Fibroblast of lung (primary cell): Measurements from ENCODE around the gene SCAMP3. TPM values are rescaled to one million over a fixed set of nuclear protein-coding genes. Genes with fewer than 3 reads are reported as not detected.
"Not testable (repeated sequence)": the region's sequence is repeated elsewhere in the genome, so short reads cannot be mapped to it uniquely, and the experiment has no call there.

Experiments
- DNase-seq, 2 donors: peaks; one replicate each; pipeline versions ENCODE4 v3.0.0 to v3.0.0-alpha.2; 2010; ENCODE audit warnings: low read depth in 2 of 2
- H2AFZ ChIP-seq: 2 replicates; pipeline ENCODE4 v1.5.1; 2012; ENCODE audit warnings: low read length, control low read depth, inconsistent platforms
- H3K27ac ChIP-seq: 2 replicates; pipeline ENCODE4 v1.5.1; 2011; ENCODE audit warnings: low read length, control low read depth; ENCODE audit not compliant: insufficient read depth
- H3K27me3 ChIP-seq: 2 replicates; pipeline ENCODE4 v1.5.1; 2011; ENCODE audit warnings: mild to moderate bottlenecking, low read length; ENCODE audit not compliant: control insufficient read depth, insufficient read depth
- H3K36me3 ChIP-seq: 2 replicates; pipeline ENCODE4 v1.5.1; 2011; ENCODE audit warnings: low read length; ENCODE audit not compliant: control insufficient read depth, insufficient read depth
- H3K4me1 ChIP-seq: 2 replicates; pipeline ENCODE4 v1.5.1; 2011; ENCODE audit warnings: low read length; ENCODE audit not compliant: control insufficient read depth, insufficient read depth; ENCODE audit errors: extremely low read depth
- H3K4me2 ChIP-seq: 2 replicates; pipeline ENCODE4 v1.5.1; 2011; ENCODE audit warnings: low read length, control low read depth; ENCODE audit not compliant: insufficient read depth; ENCODE audit errors: extremely low read depth
- H3K4me3 ChIP-seq, 4 experiments: fragments of 200-600 bp in 1 of 4; sonication (generic) in 1 of 4; replicated peaks in 1 of 4; 2 replicates each; pipeline ENCODE4 v1.5.1; 2011 to 2016; ENCODE audit warnings: low read length in 4 of 4, low read depth in 3 of 4, mild to moderate bottlenecking in 3 of 4, control low read depth in 2 of 4, inconsistent platforms in 1 of 4, mixed read lengths in 1 of 4; ENCODE audit not compliant: insufficient read depth in 1 of 4; ENCODE audit errors: control extremely low read depth in 1 of 4
- H3K79me2 ChIP-seq: 2 replicates; pipeline ENCODE4 v1.5.1; 2012; ENCODE audit warnings: mild to moderate bottlenecking, low read length, inconsistent platforms; ENCODE audit not compliant: control insufficient read depth, insufficient read depth
- H3K9ac ChIP-seq: 2 replicates; pipeline ENCODE4 v1.5.1; 2011; ENCODE audit warnings: mild to moderate bottlenecking, low read length, control low read depth; ENCODE audit not compliant: insufficient read depth
- H3K9me3 ChIP-seq: 2 replicates; pipeline ENCODE4 v1.5.1; 2012; ENCODE audit warnings: low read depth, low read length; ENCODE audit not compliant: control insufficient read depth, insufficient read depth
- H4K20me1 ChIP-seq: 2 replicates; pipeline ENCODE4 v1.5.1; 2011; ENCODE audit warnings: low read length; ENCODE audit not compliant: control insufficient read depth, insufficient read depth; ENCODE audit errors: extremely low read depth
- EZH2 ChIP-seq: IDR thresholded peaks from 2 replicates; pipeline ENCODE4 v1.5.1; 2012; ENCODE audit warnings: low read length, control low read depth, mild to moderate bottlenecking; ENCODE audit errors: missing control alignments
- polyA plus RNA-seq, 2 donors: library from polyadenylated mRNA; depleted of rRNA in 1 of 2; stranded (reverse) in 1 of 2; unstranded in 1 of 2; fragments of >200 nt; gene quantifications; 2 replicates each; pipeline ENCODE4 v1.2.1, GENCODE V29; 2011 to 2012; ENCODE audit warnings: missing spikeins in 1 of 2
- total RNA-seq: library from RNA; depleted of rRNA; stranded (reverse); fragments of >200 nt; gene quantifications from 2 replicates; pipeline ENCODE4 v1.2.1, GENCODE V29; 2014
- TF ChIP-seq, protein P1 (sequence below), 2 donors: IDR thresholded peaks in 1 of 2; conservative IDR thresholded peaks in 1 of 2; 1 replicate in 1 of 2; 2 replicates in 1 of 2; pipeline ENCODE4 v1.5.1; 2011 to 2012; ENCODE audit warnings: low read length in 2 of 2, control low read depth in 1 of 2, inconsistent platforms in 1 of 2, low read depth in 1 of 2, mild to moderate bottlenecking in 1 of 2

Gene SCAMP3
- total and polyA plus RNA-seq, 2 donors (not counting 1 experiment from before 2014, with no cell fraction given), result 33.2 to 106 TPM

DNA sequence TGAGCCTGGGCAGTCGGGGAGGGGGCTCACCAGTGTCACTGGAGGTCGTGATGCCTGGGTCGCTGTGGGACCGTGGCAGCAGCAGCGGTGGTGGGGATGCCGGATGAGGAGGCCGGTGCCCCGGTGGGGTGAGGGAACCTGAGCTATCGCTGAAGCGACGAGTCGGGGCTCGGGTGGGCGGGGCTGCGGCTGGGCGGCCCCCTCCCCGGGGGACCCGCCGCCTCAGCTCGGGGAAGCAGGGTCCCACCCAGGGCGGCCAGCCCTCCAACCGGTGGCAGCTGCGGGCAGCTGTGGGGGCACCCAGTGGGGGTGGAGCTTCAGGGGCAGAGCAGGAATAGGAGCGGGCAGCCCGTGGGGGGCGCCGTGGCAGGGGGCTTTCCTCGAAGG is 11.9 kb downstream of the SCAMP3 start:
- Histone ChIP-seq H3K9me3 (no peaks in the 10 kb centered on the region), H2AFZ (no peak overlapping the region), H3K27me3 (no peaks in the 10 kb centered on the region), H3K4me1 (peaks cover 10% of the 10 kb centered on the region), H3K4me3 (no peak overlapping the region), H4K20me1 (no peaks in the 10 kb centered on the region), H3K27ac (no peak overlapping the region), H3K79me2 (peaks cover 16% of the 10 kb centered on the region), H3K36me3 (peaks cover 13% of the 10 kb centered on the region), H3K9ac (no peak overlapping the region), H3K4me2 (no peak overlapping the region)
- no peak for DNase-seq
- TF ChIP-seq, protein P1, sequence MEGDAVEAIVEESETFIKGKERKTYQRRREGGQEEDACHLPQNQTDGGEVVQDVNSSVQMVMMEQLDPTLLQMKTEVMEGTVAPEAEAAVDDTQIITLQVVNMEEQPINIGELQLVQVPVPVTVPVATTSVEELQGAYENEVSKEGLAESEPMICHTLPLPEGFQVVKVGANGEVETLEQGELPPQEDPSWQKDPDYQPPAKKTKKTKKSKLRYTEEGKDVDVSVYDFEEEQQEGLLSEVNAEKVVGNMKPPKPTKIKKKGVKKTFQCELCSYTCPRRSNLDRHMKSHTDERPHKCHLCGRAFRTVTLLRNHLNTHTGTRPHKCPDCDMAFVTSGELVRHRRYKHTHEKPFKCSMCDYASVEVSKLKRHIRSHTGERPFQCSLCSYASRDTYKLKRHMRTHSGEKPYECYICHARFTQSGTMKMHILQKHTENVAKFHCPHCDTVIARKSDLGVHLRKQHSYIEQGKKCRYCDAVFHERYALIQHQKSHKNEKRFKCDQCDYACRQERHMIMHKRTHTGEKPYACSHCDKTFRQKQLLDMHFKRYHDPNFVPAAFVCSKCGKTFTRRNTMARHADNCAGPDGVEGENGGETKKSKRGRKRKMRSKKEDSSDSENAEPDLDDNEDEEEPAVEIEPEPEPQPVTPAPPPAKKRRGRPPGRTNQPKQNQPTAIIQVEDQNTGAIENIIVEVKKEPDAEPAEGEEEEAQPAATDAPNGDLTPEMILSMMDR (conservative IDR thresholded peaks at IDR 0.05 in 1 of 2, IDR thresholded peaks at IDR 0.05 in 1 of 2; ENCODE audit: low read depth in 1 of 2, low read length in 2 of 2), result no peak
- TF ChIP-seq EZH2, result no peak

DNA sequence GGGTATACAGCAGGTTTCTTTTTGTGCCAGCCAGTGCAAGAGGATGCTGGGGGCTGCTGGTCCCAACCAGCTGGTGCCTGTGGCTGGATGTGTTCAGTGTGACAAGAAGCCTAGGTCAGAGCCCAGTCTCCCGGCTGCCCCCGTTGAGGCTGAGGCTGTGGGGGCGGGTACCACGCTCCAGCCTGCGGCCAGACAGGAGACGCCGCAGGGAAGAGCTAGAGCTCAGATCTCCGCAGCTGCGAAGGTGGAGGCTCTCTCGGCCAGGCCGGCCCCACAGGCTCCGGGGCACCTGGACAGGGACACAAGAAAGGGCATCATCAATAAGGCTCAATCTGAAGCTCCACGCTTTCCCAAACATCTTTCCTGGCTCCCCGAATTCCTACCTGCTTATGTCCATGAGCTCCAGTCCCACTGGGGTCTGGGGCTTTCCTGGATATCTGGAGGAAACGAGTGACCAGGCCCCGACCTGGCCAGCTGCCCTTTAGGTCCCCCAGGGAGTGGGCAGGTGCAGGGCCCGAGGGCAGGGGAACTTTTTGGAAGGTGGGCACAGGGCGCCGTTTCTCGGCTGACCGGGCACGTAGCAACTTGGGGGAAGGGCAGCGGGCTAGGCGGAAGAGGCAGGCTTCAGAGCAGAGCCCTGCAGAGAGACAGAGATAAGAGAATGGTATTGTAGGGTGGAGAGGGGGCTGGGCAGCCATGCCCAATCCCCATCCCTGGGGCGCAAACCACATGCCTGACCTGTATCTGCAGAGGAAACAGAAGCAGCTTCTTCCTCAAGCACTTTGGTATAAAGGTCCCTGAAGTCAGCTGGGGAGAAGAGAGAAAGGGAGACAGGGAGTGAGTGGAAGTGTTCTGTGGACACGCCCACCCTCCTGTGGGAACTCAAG is 14.2 kb downstream of the SCAMP3 start:
- Histone ChIP-seq H3K36me3 (peaks cover 13% of the 10 kb centered on the region), H3K27ac (no peak overlapping the region), H3K4me2 (no peak overlapping the region), H2AFZ (no peak overlapping the region), H3K4me3 (no peak overlapping the region), H3K4me1 (peaks cover 9% of the 10 kb centered on the region), H3K9ac (no peak overlapping the region), H4K20me1 (no peaks in the 10 kb centered on the region), H3K79me2 (peaks cover 1% of the 10 kb centered on the region), H3K27me3 (no peaks in the 10 kb centered on the region), H3K9me3 (no peaks in the 10 kb centered on the region)
- no peak for DNase-seq
- TF ChIP-seq, protein P1 (conservative IDR thresholded peaks at IDR 0.05 in 1 of 2, IDR thresholded peaks at IDR 0.05 in 1 of 2; ENCODE audit: low read depth in 1 of 2, low read length in 2 of 2), result no peak
- no peak for TF ChIP-seq EZH2

DNA sequence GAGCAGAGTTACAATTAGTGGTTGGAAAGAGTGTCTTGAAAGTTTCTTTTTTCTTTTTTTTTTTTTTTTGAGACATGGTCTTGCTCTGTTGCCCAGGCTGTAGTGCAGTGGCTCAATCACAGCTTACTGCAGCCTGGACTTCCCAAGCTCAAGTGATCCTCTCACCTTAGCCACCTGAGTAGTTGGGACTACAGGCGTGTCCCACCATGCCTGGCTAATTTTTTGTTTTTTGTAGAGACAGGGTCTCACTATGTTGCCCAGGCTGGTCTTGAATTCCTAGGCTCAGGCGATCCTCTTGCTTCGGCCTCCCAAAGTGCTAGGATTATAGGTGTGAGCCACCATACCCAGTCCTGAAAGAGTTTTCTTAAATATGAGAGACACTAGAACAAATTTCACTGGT is 15.4 kb downstream of the SCAMP3 start:
- Histone ChIP-seq H3K4me1 (peaks cover 12% of the 10 kb centered on the region), H3K36me3 (peaks cover 13% of the 10 kb centered on the region)
- H3K79me2 ChIP-seq, H3K9ac ChIP-seq, H3K9me3 ChIP-seq, H3K4me2 ChIP-seq, H3K27ac ChIP-seq, H2AFZ ChIP-seq, DNase-seq, H4K20me1 ChIP-seq, H3K4me3 ChIP-seq, H3K27me3 ChIP-seq: not testable (repeated sequence)
